WTC11 (cell line): ENCODE results near the gene NETO2. TPM values are rescaled to one million over a fixed set of nuclear protein-coding genes. Genes with fewer than 3 reads are reported as not detected.

Experiments used
- ATAC-seq: fragments of 200-7000 bp; cut with Tn5 transposase; 2 replicates; pipeline ENCODE4 v1.10.0; 2021; ENCODE audit warnings: mild to moderate bottlenecking, moderate library complexity
- CTCF ChIA-PET: fragments of 300-600 bp; sonication (Branson Sonifier 250); formaldehyde crosslinking; loops from one replicate; lab custom pipeline; 2021; ENCODE audit warnings: antibody characterized with exemption; lab: Charles Lee
- POLR2A ChIA-PET: fragments of 350-600 bp; sonication (Branson Sonifier 250); formaldehyde crosslinking; loops from one replicate; lab custom pipeline; 2021; ENCODE audit warnings: antibody characterized with exemption; lab: Charles Lee
- DNase-seq: peaks from one replicate; pipeline ENCODE4 v3.0.0; 2021; ENCODE audit warnings: low spot score
- H3K27ac Mint-ChIP-seq: 2 replicates; pipeline ENCODE4 v1.8.0; 2021; ENCODE audit warnings: mixed read lengths
- H3K27me3 Mint-ChIP-seq: 2 replicates; pipeline ENCODE4 v1.8.0; 2021; ENCODE audit warnings: low read depth, mild to moderate bottlenecking, moderate library complexity, mixed read lengths
- H3K36me3 Mint-ChIP-seq: 2 replicates; pipeline ENCODE4 v1.8.0; 2021; ENCODE audit warnings: mixed read lengths
- H3K4me1 Mint-ChIP-seq: 2 replicates; pipeline ENCODE4 v1.8.0; 2022; ENCODE audit warnings: mixed read lengths
- H3K4me3 Mint-ChIP-seq: 2 replicates; pipeline ENCODE4 v1.8.0; 2021; ENCODE audit warnings: mild to moderate bottlenecking, moderate library complexity, mixed read lengths
- H3K9me3 Mint-ChIP-seq: 2 replicates; pipeline ENCODE4 v1.8.0; 2021; ENCODE audit warnings: mixed read lengths
- AR ChIP-seq: fragments of 250-450 bp; sonication (Bioruptor Pico); IDR thresholded peaks from 2 replicates; pipeline ENCODE4 v1.9.0; 2021; ENCODE audit warnings: mild to moderate bottlenecking
- ATF6 ChIP-seq: sonication (generic); formaldehyde crosslinking; IDR thresholded peaks from 2 replicates; pipeline ENCODE4 v1.8.1; 2023; ENCODE audit warnings: mild to moderate bottlenecking, missing genetic modification reagents
- CBFB ChIP-seq: sonication (generic); formaldehyde crosslinking; IDR thresholded peaks from 2 replicates; pipeline ENCODE4 v1.8.1; 2022; ENCODE audit warnings: mild to moderate bottlenecking, low read depth, missing genetic modification reagents
- CREB1 ChIP-seq: sonication (generic); formaldehyde crosslinking; IDR thresholded peaks from 2 replicates; pipeline ENCODE4 v1.8.0; 2023; ENCODE audit warnings: mild to moderate bottlenecking, missing genetic modification reagents
- CTCF ChIP-seq: fragments of 200-600 bp; IDR thresholded peaks from 2 replicates; pipeline ENCODE4 v1.8.0; 2022; ENCODE audit warnings: antibody characterized with exemption
- ELF4 ChIP-seq: sonication (generic); formaldehyde crosslinking; IDR thresholded peaks from 2 replicates; pipeline ENCODE4 v1.8.1; 2022; ENCODE audit warnings: low read depth, mild to moderate bottlenecking, moderate library complexity, missing genetic modification reagents
- FOXJ3 ChIP-seq: sonication (generic); formaldehyde crosslinking; IDR thresholded peaks from 2 replicates; pipeline ENCODE4 v1.9.0; 2021; ENCODE audit warnings: missing genetic modification reagents, mild to moderate bottlenecking, borderline replicate concordance
- GRHL2 ChIP-seq: fragments of 250-450 bp; sonication (Bioruptor Pico); IDR thresholded peaks from 2 replicates; pipeline ENCODE4 v1.8.0; 2022; ENCODE audit warnings: mild to moderate bottlenecking, moderate library complexity; ENCODE audit not compliant: insufficient replicate concordance, severe bottlenecking
- IRF1 ChIP-seq: sonication (generic); formaldehyde crosslinking; IDR thresholded peaks from 2 replicates; pipeline ENCODE4 v1.8.0; 2023; ENCODE audit warnings: missing genetic modification reagents
- MLX ChIP-seq: sonication (generic); formaldehyde crosslinking; IDR thresholded peaks from 2 replicates; pipeline ENCODE4 v1.8.1; 2023; ENCODE audit warnings: mild to moderate bottlenecking, missing genetic modification reagents, moderate library complexity
- MXD4 ChIP-seq: fragments of 250-450 bp; sonication (Bioruptor Pico); IDR thresholded peaks from 2 replicates; pipeline ENCODE4 v1.8.0; 2021; ENCODE audit warnings: mild to moderate bottlenecking, moderate library complexity, borderline replicate concordance
- NFE2L1 ChIP-seq: sonication (generic); formaldehyde crosslinking; IDR thresholded peaks from 2 replicates; pipeline ENCODE4 v1.8.1; 2023; ENCODE audit warnings: missing genetic modification reagents
- NFYB ChIP-seq: sonication (generic); formaldehyde crosslinking; conservative IDR thresholded peaks from 2 replicates; pipeline ENCODE4 v1.8.0; 2022; ENCODE audit warnings: low read depth, missing genetic modification reagents
- NR3C1 ChIP-seq: sonication (generic); formaldehyde crosslinking; conservative IDR thresholded peaks from 2 replicates; pipeline ENCODE4 v1.8.1; 2023; ENCODE audit warnings: low read depth, mild to moderate bottlenecking, missing genetic modification reagents
- PREB ChIP-seq: sonication (generic); formaldehyde crosslinking; IDR thresholded peaks from 2 replicates; pipeline ENCODE4 v1.8.1; 2022; ENCODE audit warnings: mild to moderate bottlenecking, missing genetic modification reagents, moderate library complexity, borderline replicate concordance
- PRRX2 ChIP-seq: fragments of 250-450 bp; sonication (Bioruptor Pico); IDR thresholded peaks from 2 replicates; pipeline ENCODE4 v1.8.0; 2021; ENCODE audit warnings: mild to moderate bottlenecking
- TP53 ChIP-seq: sonication (generic); formaldehyde crosslinking; IDR thresholded peaks from 2 replicates; pipeline ENCODE4 v1.8.1; 2023; ENCODE audit warnings: mild to moderate bottlenecking, missing genetic modification reagents
- ZMAT4 ChIP-seq: fragments of 250-450 bp; sonication (Bioruptor Pico); IDR thresholded peaks from 2 replicates; pipeline ENCODE4 v1.9.0; 2021; ENCODE audit warnings: mild to moderate bottlenecking
- ZNF671 ChIP-seq: fragments of 250-450 bp; sonication (Bioruptor Pico); IDR thresholded peaks from 2 replicates; pipeline ENCODE4 v1.8.0; 2021; ENCODE audit warnings: mild to moderate bottlenecking
- total RNA-seq: library from RNA; stranded (reverse); gene quantifications from 3 replicates; pipeline ENCODE4 v1.2.3, GENCODE V29; 2021

Gene NETO2
- total RNA-seq, 1 experiment from 2014 or later = 21.8 TPM

GRCh38 chr16:47081115-47081514, 62.6 kb downstream of the NETO2 start:
- POLR2A ChIA-PET = no interaction called here
- Mint-ChIP-seq H3K27me3 (no peaks in the 10 kb centered on the region), H3K27ac (no peak overlapping the region), H3K36me3 (peaks cover 11% of the 10 kb centered on the region), H3K4me3 (no peak overlapping the region)
- TF ChIP-seq NFE2L1 (CRISPR knock-in tag) (no peak), PREB (CRISPR knock-in tag) (no peak), NR3C1 (CRISPR knock-in tag) (no peak), ZNF671 (no peak), MXD4 (CRISPR knock-in tag) (no peak), ZMAT4 (CRISPR knock-in tag) (no peak), GRHL2 (CRISPR knock-in tag) (no peak), CREB1 (CRISPR knock-in tag) (no peak), TP53 (CRISPR knock-in tag) (no peak), ATF6 (CRISPR knock-in tag) (no peak), MLX (no peak), CTCF (no peak), IRF1 (CRISPR knock-in tag) (no peak), NFYB (CRISPR knock-in tag) (no peak), ELF4 (CRISPR knock-in tag) (no peak), CBFB (CRISPR knock-in tag) (no peak), PRRX2 (no peak), AR (no peak), FOXJ3 (CRISPR knock-in tag) (no peak)
- TF ChIP-seq, all 79 proteins: peak for 0
- H3K9me3 Mint-ChIP-seq = no peaks in the 10 kb centered on the region; the same call in 1 of the 2 replicates
- H3K4me1 Mint-ChIP-seq = peaks cover 24% of the 10 kb centered on the region
- CTCF ChIA-PET = interaction anchor here (1.4 kb wide), 1 partner anchor 60 kb away, joined by 5 read pairs; no protein-coding TSS in a partner anchor
- DNase-seq = no peak
- no peak for ATAC-seq
